NCI-H510A treated with DMSO at 0.1 percent for 48 hours (cell line): ENCODE data around the gene CHAT.
A peak's percentile ranks its signal among the peaks of the same experiment; 100 is the strongest.
"Not testable (repeated sequence)": the region's sequence is repeated elsewhere in the genome, so short reads cannot be mapped to it uniquely, and the experiment has no call there.

Experiments
- DNase-seq: peaks from one replicate; lab custom pipeline; 2025; lab: John Stamatoyannopoulos, UW

Gene CHAT

DNA sequence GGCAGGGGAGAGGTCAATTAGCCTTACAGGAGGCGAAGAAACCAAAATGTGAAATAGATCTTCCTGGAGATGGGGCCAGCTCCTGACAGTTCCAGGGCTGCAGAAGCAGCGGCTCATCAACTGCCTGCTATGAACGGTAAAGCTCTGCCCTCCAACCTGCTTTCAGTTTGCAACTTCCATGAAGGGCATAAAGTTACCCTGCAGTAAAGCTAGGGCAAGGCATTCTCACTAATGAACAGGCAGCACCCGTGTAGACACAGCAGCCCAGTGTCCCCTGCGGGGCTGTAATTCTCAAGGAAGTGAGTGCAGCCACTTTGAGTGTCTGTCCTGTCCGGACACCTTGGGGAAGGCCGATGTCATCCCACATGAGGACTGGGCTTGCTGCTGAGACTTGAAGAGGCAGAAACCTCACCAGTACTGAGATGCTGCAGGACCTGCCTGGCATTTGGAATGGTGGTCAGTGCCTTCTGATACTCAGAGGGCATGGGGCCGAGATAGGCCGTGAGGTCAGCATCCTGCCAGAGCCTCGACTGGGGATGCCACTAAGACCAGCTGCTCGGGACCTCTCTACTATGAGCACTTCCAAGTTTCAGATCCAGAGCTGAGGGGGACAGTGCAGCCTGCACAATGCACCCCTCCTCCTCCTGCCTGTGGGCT is 39.6 kb downstream of the CHAT start:
- DNase-seq, result no peak

DNA sequence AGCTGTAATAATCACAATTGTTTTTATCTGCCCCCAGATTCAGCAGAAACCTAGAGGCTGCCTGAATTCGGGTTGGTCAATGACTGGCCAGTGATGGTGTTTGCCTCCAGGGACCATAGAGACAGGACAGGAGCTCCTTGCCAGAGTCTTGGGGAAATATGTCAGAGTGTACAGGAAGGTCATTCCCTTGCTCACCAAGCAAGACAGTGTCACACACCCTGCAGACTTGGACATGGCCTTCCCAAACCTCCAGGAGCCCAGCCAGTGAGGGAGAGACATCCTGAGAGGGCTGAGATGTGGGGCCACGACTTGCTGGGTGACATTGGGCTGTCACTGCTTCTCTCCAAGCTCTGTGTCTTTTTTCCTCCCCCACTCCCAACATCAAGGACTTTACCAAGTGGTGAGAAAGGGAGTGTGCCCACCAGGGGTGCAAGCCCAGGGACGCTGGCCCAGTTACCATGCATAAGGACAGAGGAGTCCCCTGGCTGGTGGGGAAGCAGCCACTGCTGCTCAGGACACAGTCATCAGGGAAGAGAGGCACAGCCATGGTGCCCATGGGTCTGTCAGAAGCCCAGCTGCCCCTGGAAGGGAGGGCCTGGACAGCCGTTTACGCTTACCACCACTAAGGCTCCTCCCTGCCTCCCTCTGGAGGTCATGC is 40.3 kb downstream of the CHAT start:
- DNase-seq, result no peak

DNA sequence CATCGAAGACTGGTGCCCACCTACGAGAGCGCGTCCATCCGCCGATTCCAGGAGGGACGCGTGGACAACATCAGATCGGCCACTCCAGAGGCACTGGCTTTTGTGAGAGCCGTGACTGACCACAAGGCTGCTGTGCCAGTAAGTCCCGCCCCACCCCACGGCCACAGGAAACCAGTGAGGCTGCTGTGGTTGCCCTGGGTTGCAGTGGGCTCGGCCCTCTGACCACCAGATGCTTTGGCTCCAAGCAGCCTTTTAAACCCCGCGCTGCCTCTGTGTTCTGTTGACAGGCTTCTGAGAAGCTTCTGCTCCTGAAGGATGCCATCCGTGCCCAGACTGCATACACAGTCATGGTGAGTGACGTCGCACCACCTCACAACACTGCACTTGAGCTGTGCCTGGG is 41.3 kb downstream of the CHAT start:
- DNase-seq, result no peak

DNA sequence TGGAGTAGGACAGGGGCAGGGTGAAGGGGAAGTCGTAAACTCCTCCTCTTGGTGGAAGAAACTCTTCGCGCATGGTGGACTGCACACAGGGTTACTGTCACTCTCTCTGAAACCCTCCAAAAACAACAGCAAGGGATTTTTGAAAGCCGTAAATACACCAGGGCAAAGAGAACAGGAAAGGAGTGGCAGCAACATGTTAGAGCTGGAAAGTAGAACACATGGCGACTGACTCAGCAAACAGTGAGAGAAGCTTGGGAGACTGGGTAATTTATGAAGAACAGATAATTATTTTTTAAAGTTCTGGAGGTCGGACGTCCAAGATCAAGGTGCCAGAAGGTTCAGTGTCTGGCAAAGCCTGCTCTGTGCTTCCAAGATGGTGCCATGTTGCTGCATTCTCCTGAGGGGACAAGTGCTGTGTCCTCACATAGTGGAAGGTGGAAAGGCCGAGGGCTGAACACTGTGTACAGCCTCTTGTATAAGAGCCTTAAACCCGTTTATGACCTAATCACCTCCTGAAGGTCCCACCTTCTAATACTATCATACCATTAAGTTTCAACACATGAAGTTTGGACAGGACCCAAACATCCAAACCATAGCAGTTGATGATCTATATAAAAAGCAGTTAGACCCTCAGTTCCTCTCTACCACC is 43.1 kb downstream of the CHAT start:
- no peak for DNase-seq

DNA sequence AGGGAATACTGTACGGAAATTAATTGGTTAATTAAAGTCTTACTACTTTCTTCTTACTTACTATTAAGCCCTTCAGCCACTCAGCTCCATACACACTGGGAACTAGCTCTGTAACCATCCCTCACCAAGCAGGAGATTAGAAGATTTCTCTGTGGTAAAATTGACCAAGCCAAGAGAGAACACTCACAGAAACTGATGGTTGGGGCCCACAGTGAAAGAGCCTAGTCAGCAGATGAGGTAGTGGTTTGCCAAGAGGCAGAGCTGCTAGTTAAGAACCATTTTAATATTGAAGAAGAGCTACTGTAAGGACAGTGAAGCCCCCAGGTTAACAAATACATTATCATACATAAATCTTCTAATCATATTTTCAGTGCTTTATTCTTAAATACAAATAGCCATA is 43.8 kb downstream of the CHAT start:
- DNase-seq, result no peak

DNA sequence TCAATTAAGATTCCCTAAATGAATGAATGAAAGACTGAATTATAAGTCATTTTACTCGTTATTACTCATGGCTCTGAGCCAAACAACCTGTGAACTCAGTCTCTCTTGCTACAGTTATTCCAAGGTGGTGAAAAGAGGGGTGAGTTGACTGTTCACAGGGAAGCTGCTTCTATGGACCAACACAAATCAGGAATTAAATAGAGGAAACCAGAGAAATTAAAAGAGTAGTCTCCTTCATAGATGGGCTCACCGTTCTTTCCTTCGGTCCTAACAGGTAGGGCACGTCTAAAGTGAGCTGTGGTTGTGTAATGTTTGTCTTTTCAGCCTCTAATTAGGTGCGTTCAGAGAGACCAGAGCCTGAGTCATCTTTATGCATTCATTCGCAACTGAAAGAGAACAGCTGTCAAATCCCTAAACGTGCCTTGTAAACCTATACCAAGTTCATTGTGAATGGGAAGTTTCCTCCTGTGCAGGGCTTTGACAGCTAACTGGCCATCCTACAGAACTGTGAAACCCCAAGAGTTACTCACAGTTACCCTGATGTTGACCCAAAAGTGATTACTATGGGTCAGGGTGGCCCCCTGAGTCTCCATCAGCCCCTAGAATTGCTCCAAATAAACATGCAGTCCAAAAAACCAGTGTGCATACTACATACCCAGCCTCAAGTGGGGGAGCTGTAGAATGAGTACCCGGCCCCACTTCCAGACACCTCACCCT is 47.5 kb downstream of the CHAT start:
- DNase-seq, result no peak

DNA sequence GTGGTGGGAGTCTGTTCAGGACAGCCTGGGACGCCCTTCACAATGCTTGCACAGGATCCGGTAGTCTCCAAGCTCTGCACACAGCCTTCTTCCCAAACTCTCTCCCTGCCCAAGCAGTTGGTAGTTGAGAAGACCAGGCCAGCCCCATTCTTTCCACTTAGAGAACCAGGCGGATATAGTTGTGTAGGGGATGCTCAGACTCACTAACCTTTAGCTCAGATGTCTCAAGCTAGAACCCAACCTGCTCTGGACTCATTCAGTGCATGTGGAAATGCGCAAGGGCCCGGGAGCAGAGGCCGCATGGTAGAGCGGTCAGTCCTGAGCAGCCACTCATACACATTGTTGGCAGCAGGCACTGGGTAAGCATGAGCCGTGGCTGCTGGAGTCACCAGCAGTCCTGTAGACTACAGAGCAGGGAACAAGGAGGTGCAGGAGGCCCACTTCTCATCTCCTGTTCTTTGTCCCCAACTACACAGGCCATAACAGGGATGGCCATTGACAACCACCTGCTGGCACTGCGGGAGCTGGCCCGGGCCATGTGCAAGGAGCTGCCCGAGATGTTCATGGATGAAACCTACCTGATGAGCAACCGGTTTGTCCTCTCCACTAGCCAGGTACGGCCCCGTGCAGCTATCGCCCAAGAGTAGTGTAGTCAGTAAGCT is 48.5 kb downstream of the CHAT start:
- DNase-seq, result no peak

DNA sequence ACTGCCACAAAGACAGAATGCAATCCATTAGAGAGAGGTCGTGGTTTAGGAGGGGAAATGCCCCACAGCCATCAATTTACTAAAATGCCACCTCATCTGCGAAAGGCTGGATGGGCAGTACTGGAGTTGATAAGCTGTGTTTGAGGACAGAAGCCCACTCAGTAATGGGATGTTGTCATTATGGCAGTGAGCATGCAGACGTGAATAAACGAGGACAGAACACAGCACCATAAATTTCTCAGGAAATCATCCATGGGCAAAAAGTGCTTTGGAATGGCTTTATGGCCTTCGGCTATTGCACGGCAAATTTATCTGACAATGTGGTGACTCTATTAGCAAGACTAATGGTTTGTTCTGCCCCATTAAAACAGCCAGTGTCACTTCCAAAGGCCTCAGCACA is 49.8 kb downstream of the CHAT start:
- no peak for DNase-seq

DNA sequence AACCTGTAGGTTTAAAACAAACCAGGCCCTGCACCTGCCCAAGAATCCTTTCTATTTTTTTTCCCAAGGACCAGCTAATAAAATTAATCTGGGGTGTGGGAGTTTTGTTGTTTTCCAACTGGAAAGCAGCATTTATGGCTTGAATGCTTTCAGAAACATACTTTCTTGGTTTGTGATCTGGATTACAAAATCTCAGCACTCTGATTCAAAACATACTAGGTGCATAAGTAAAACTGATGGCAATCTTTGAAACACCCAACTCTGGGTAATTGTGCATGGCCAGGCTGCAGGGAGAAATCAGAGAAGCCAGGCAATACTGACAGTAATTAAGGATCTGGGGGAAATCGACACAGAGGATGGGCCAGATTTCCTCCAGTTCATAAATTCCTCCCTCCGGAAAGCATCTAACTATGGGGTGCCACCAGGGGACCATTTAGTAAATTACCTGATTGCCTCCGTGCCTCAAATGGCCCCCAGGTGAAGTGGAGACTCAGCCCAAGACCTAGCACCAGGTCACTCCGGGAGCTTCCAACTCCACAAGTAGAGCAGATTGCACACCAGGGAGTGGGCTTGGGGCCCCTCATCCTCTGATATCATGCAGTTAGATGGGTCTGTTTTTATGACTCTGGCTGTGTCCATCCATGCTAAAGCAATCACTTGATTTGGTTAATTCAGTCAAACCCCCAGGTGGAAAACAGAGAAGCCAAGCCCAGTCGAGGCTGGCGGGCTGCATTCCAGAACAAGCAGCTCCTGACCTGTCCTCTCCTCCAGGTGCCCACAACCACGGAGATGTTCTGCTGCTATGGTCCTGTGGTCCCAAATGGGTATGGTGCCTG is 50.4 kb downstream of the CHAT start:
- no peak for DNase-seq

DNA sequence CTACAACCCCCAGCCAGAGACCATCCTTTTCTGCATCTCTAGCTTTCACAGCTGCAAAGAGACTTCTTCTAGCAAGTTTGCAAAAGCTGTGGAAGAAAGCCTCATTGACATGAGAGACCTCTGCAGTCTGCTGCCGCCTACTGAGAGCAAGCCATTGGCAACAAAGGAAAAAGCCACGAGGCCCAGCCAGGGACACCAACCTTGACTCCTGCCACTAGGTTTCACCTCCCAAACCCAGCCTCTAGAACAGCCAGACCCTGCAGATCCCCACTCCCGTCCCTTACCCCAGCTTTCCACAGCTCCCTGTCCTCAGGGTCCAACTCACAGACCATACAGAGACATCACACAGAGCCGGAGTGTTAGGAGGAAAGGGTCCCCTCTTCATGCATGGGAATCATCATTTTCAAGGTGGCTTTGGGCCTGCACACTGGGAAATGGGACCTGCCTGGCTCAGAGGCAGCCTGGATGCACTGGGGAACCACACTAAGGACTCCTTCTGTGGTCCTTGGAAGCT is 51.1 kb downstream of the CHAT start:
- no peak for DNase-seq

DNA sequence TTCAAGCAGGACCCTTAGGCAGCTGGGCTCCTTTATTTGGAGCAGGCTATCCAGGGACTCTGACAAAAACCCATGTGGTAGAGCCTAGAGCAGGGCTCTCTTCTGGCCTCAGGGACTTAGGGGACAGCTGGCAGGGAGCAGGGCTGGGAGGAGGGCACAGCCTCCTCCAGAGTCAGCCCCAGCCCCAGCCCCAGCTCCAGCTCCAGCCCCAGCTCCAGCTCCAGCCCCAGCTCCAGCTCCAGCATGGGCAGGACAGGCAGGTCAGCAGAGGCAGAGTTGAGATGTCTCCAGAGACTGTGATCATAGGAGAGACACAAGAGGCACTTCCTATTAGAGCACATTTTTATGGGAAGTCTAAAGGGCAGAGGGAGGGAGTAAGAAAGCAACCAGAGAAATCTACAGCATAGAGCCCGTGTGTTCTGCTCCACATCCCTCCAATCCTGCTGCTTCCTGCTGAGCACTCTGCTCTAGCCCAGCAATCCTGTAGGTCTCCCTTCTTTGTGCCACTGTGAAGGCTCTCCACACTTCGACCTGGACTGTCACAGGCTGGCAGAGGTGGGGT is 52.3 kb downstream of the CHAT start:
- no peak for DNase-seq

DNA sequence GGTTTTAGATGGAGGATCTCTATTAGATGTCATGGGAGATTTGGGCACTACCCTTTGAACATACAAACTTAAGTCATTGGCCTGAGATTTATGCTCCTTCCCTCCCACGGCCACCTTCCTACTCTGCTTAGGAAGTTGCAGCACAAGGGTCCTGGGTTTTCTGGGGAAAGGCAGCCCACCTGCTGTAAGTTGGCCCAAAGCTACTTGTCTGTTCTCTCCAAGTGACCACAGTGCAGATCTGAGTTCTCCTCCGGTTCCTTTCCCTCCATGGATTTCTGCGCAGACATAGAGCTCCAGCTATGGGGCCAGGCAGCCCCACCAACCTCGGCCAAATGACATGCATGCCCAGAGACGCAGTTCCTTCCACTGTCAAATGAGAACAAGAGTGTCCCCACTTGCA is 52.8 kb downstream of the CHAT start:
- no peak for DNase-seq

DNA sequence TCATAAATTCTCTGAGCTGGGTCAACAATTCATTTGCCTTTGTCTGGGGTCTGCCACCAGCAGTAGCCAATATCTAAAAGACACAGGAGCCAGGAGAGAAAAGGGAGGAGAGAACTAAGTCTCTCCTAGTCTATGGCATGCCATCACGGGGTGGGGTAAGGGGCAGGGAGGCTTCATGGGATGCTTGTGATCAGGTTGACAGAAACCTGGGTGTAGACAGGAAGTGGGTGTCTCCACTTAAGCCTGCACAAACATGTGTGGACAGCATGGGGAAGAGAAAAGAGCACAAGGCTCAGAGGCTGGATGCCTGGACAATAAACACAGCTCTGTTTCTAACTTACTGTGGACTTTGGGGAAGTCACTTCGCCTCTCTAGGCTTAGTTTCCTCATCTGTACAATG is 54.2 kb downstream of the CHAT start:
- DNase-seq, result no peak

DNA sequence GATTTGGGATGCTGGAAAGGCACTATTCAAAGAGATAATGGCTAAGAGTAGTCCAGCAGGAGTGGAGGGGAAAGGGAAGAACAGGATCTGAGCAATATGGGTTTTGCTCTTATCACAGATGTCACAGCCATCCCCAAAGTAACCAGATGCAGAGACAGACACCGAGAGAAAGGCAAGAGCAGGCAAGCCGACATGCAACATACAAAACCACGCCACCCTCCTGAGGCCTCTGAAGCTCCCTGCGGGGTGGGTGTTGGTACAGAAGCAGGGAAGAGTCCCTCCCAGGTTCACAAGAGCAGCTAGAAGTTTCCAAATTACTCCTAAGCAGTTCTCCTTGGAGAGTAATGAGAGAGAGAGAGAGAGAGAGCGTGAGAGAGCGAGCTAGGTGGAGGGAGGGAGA is 54.8 kb downstream of the CHAT start:
- no peak for DNase-seq

DNA sequence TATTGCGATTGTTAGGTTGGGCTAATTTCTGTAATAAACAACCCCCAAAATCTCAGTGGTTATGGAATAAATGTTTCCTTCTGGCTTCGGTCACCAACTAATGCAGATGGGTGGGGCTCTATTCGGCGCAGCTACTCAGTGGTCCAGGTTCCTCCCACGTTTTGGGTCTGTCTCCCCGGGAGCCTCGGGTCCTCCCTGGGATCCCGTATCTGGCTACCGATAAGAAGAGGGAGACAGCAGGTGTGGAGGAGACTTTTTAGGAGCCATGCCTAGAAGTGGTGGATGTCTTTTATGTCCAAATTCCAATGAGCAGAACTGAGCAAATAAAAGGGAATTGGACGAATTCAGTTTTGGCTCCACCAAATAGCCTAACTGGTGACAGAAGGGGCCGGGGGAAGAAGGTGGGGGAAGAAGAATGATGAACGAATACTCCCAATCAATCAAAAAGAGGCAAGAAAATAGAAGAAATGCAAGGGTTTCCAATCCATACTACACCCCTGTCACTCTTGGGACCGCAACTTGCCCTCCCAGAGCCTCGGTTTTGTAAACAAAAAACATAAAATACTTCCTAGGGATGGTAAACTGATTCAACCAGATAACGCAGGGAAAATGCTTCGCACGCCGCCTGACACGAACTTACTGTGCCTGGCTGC is 65.1 kb downstream of the CHAT start:
- no peak for DNase-seq

DNA sequence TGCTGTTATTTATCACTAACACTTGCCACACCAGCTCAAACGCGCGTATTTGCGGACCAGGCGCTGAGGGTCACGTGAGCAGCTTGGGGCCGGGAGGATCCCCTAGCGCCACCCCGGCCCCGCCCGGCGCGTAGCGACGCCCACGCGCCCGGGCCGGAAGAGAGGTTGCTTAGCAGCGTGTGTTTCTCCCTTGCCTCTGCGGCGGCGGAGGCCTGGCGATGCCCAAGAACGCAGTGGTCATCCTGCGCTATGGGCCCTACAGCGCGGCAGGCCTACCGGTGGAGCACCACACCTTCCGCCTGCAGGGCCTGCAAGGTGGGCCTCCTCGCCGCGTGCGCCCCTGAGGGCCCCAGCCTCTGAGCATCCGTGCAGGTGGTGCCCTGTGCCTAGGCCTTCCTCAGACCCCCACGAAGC is 65.7 kb downstream of the CHAT start, which contains the start of gene C10orf53:
C10orf53 (plus strand) TSS at position 172 of the 414 bp plus-strand sequence; CDS start at position 219, 47 bp downstream.
- peak; percentile 53 for DNase-seq

DNA sequence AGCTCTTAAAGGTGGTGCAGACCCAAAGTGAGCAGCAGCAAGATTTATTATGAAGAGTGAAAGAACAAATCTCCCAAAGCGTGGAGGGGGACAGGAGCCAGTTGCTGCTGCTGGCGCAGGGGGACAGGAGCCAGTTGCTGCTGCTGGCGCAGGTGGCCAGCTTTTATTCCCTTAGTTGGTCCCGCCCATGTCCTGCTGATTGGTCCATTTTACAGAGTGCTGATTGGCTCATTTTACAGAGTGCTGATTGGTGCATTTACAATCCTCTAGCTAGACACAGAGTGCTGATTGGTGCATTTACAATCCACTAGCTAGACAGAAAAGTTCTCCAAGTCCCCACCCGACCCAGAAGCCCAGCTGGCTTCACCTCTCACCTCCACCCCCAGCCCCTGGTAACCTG is 68.6 kb downstream of the CHAT start:
- DNase-seq, result not testable (repeated sequence)

DNA sequence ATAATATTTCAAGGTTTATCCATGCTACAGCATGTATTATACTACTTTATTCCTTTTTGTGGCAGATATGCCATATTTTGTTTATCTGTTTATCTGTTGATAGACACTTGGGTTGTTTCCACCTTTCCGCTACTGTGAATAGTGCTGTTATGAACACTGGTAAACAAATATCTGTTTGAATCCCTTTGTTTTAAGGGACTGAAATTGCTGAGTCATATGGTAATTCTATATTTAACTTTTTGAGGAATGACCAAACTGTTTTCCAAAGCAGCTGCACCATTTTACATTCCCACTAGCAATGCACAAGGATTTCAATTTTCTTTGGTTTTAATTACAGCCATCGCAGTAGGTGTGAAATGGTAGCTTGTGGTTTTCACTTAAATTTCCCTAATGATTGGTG is 69.0 kb downstream of the CHAT start:
- DNase-seq, result no peak

DNA sequence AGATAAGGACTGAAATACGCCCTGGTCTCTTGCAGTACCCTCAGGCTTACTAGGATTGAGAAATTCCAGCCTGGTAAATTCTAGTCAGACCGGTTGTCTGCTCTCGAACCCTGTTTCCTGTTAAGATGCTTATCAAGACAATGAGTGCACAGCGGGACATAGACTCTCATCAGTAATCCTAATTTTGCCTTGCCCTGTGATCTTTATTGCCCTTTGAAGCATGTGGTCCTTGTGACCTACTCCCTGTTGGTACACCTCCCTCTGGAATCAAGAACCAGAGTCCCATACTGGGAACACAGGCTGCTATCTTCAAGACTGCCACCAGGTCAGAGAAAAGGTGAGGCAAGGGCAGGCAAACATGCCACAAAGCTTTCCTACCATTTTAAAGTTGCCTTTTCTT is 72.8 kb downstream of the CHAT start:
- DNase-seq, result no peak

DNA sequence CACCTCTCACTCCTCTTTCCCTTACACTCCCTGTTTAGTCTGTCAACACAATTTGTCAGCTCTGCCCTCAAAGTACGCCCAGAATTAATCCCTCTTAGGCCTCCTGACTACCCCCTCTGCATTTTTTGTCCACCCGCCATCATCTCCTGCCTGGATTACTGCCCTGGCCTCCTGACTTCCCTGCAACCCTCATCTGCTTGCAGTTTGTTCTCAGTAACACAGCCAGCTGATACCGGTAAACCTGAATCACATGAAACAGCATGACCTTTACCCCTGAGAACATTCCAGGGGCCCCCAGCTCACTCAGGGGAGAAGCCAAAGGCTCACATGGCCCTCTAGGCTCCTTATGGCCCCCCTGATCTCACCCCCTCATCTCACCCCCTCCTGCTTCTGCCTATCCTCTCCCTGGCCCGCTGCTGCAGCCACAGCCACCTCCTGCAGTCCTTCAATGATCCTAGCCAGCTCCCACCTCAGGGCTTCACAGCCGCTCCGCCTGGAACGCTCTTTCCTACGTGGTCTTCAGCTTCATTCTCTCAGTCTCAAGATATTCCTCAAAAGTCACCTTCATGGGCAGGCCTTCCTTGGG is 74.5 kb downstream of the CHAT start:
- DNase-seq, result no peak
